CD4-positive, alpha-beta T cell treated with Interleukin-21 for 1 hour (primary cell): ENCODE measurements around the gene CTNNA3.

ENCODE experiments used
- DNase-seq: peaks from one replicate; pipeline ENCODE4 v3.0.0-alpha.2; 2020

Gene CTNNA3

GRCh38 chr10:66786709-66787108 lies 909.3 kb downstream of the CTNNA3 start:
- DNase-seq = no peak

- DNase-seq = no peak
These were observed 911.2 kb downstream of the CTNNA3 start for GRCh38 chr10:66784770-66785169.

- DNase-seq = no peak
These were observed 912.7 kb downstream of the CTNNA3 start for GRCh38 chr10:66783316-66783715.

- no peak for DNase-seq
These were observed 913.2 kb downstream of the CTNNA3 start for GRCh38 chr10:66782776-66783175.

- DNase-seq = no peak
These were observed 913.9 kb downstream of the CTNNA3 start for GRCh38 chr10:66782144-66782543.

GRCh38 chr10:66780796-66781195 lies 915.2 kb downstream of the CTNNA3 start:
- DNase-seq = no peak

- DNase-seq = no peak
These were observed 917.6 kb downstream of the CTNNA3 start for GRCh38 chr10:66778351-66778750.

- DNase-seq = no peak
These were observed 918.3 kb downstream of the CTNNA3 start for GRCh38 chr10:66777665-66778064.

- no peak for DNase-seq
These were observed 922.5 kb downstream of the CTNNA3 start for GRCh38 chr10:66773472-66773817.

- DNase-seq = no peak
These were observed 923.2 kb downstream of the CTNNA3 start for GRCh38 chr10:66772548-66773471.

- DNase-seq = no peak
These were observed 928.3 kb downstream of the CTNNA3 start for GRCh38 chr10:66767707-66768106.

- DNase-seq = no peak
These were observed 933.7 kb downstream of the CTNNA3 start for GRCh38 chr10:66762218-66762729.

- no peak for DNase-seq
These were observed 935.1 kb downstream of the CTNNA3 start for GRCh38 chr10:66760941-66761340.

GRCh38 chr10:66755474-66755873 lies 940.5 kb downstream of the CTNNA3 start:
- no peak for DNase-seq

- no peak for DNase-seq
These were observed 943.3 kb downstream of the CTNNA3 start for GRCh38 chr10:66752714-66753113.

GRCh38 chr10:66748217-66748616 lies 947.8 kb downstream of the CTNNA3 start:
- DNase-seq = no peak

GRCh38 chr10:66747451-66747850 lies 948.5 kb downstream of the CTNNA3 start:
- no peak for DNase-seq

GRCh38 chr10:66746711-66747110 lies 949.3 kb downstream of the CTNNA3 start:
- no peak for DNase-seq

- DNase-seq = no peak
These were observed 949.7 kb downstream of the CTNNA3 start for GRCh38 chr10:66746246-66746645.

- no peak for DNase-seq
These were observed 951.1 kb downstream of the CTNNA3 start for GRCh38 chr10:66744915-66745314.

- DNase-seq = no peak
These were observed 958.8 kb downstream of the CTNNA3 start for GRCh38 chr10:66737241-66737640.

GRCh38 chr10:66723608-66724400 lies 972.2 kb downstream of the CTNNA3 start:
- no peak for DNase-seq

- DNase-seq = no peak
These were observed 976.5 kb downstream of the CTNNA3 start for GRCh38 chr10:66719483-66719882.
